Fibroblast of gingiva (primary cell): ENCODE results near the gene AHRR.
A peak's percentile ranks its signal among the peaks of the same experiment; 100 is the strongest.

Source experiments
- DNase-seq: peaks from one replicate; pipeline ENCODE4 v3.0.0-alpha.2; 2011; ENCODE audit warnings: low read depth

AHRR gene

GRCh38 chr5:415928-416635 is 94.6 kb downstream of the AHRR start:
- no peak for DNase-seq

DNA sequence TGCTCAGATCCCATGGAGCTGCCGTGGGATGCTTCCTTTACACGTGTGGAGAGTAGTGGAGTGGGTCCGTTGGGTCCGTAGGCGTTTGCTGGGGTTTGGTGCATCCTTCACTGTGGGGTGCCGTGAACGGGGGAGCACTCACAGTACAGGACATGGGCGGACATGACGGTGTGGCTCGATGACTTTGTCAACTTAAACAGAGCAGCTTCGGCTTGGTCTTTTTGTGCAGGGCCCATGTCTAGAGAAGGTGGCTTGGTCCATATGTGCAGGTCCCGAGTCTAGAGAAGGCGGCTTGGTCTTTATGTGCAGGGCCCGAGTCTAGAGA is 95.1 kb downstream of the AHRR start:
- DNase-seq, result no peak

DNA sequence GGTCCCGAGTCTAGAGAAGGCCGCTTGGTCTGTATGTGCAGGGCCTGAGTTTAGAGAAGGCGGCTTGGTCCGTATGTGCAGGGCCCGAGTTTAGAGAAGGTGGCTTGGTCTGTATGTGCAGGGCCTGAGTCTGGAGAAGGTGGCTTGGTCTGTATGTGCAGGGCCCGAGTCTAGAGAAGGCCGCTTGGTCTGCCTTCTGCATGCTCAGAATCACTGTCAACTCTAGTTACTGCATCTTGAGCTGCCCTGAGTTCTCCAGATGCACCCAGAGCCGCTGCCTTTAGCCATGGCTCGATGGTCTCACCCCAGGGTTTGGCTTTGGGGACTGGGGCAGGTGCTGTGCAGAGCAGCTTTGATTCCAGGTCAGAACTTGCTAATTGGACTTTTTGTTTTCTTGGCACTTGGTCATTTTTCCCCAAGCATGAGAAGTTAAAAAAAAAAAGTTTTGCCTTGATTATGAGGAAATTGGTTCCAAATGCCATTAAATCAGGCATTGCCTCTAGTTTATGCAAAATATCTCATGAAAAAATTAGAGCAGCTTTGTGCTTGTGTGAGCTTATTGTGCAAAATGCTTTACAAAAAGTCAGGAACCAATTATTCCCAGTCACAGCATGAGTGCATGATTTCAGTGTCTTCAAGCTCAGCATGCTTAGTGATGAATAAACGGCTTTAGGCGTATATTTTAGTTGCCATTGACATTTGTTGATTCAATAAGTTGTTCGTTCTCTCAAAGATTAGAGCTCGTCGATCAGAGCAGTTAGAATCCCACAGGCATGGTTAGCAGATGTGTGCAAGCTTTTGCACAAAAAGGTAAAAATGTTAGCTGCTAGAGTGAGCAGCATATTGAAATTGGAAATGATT is 96.0 kb downstream of the AHRR start:
- DNase-seq, result peak; percentile 58

DNA sequence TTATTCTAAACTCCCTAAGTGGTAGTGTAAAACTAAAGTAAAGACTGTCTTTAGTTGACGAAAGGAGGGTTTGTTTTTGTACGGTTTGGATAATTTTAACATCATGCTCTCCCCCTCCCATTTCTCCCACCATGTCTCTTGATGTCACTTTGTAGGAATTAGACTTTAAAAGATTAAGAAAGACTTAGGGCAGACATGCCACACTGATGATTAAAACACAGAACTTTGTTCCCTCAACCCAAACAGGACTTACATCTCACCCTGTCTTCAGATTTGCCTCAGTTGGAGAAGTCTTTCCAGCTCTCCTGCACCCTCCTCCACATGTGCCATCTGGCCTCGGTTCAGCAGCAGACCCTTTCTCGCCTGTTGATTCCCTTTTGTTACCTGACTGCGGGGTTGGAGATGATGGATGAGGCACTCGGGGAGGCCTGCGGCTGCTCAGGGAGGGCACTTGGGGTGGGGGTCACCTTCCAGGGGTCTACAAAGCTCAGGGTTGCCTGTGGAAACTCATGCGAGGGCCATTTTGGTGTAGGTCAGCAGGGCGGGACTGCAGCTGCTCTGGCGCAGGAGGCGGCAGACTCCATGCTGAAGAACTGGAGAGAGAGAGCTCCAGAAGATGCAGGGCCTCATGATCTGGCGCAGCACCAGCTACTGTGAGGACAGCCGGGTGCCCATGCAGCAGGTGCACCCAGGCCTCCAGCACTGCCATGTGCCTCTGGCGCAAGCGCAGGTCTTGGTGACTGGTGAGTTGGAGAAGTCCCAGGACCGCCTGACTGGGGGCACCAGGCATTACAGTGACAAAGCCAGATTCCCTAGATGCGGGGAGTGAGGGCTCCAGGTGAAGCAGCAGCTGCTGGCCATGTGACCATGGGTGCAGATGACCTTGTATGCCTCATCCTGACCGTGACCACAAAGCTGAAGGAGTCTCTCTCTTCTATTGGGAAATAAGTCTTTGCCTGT is 96.9 kb downstream of the AHRR start:
- no peak for DNase-seq

GRCh38 chr5:419970-420369 is 98.5 kb downstream of the AHRR start:
- DNase-seq, result peak; percentile 36

DNA sequence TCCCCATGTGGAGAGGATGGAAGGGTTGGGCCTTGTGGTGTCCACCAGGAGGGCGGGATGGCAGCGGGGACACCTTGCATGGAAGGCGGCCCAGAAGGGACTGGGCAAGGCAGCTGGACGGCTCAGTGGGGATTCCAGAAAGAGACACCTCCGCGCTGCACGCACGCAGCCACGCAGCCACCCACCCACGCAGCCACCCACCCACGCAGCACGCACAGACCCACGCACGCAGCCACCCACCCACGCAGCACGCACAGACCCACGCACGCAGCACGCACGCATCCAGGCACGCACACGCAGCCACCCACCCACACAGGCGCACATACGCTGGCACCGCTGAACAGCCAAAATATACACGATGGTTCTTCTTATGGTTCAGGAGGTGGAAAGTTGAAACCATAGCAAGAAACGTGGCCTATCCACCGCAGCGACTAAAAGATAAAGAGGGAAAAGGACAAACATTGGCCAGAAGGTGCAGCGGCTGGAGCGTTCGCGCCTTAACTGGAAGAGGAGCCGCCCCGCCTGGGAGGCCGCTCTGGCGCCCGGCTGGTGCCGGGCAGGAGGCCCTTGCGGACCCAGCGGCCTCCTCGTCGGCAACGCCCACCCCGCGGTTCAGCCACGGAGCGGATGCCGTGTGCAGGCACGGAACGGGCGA is 99.2 kb downstream of the AHRR start:
- no peak for DNase-seq

DNA sequence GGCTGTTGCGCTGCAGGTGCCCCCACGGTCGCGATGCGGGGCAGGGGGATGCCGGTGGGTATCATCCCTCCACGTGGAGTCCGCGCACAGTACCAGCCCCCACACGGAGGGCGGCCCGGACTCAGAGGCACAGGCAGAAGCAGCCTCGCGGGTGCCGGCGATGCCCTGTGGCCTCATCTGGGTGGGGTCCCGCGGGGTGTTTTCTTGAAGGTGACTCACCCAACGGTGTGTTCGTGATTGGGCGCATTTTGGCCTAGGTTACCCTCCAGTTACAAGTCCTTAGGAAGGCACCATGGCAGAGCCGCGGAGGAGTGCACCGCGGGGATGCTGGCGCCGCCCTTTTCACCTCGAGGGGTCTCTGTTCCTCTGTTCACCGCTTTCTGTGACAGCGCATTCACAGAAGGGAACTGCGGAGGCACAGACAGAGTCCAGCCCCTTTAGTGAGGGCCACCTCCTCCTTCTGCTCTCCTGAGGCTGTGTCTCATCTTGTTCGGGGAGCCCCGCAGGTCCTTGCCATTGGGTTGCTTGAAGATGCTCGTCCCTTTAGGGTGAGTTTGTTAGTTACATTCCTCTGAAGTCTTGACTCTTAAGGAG is 99.9 kb downstream of the AHRR start:
- no peak for DNase-seq

- no peak for DNase-seq
Observed at GRCh38 chr5:421901-422300, 100.4 kb downstream of the AHRR start.

DNA sequence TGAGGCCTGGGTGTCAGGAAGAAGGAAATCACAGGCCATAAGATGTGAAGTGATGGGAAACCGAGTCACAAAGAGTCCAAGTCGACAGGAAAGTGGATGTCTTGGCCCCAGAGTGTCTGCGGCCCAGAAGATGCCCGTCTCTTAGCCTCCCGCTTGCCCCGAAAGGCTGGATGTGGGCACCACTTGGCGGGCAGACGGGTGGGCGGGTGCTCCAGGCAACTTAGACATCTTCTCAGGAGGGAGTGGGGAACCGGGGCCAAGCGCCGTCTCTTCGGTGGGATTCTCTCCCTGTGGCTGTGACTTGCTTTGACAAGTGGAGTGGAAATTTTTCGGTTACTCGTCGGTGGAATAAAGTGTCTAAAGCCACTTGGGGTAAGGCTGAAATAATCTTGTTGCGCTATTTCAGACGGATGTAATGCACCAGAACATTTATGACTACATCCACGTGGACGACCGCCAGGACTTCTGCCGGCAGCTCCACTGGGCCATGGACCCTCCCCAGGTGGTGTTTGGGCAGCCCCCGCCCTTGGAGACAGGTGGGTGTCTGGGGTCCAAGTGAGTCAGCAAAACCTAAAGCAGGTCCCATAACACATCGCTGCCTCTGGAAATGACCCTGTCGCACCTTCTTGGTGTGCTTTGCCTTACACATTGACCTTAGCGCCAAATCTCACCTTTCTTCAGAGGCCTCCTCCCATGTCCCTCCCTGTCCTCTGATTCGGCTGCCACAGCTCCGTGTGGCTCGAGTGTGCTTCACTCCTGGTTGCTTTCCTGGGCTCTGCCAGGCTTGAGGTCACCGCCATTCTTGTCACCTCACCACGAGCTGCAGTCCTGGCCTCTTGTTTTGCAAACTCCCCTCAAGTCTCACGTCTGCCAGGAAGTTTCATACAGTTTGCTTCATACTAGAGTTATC is 101.1 kb downstream of the AHRR start:
- DNase-seq, result no peak

DNA sequence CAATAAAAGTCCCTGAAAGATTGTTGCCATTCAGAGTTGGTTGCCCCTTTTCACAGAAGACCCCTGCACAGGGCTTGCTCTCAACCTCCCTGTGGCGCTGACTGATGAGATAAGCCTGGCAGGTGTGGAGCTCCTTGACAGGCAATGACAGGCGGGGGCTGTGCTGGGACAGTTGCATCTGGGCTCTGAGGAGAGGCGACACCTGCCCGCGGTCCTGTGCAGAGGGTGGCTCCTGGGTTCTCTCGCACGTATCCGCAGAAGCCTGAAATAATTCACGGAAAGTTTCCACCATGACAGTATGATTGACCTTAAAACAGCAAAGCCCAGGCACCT is 101.7 kb downstream of the AHRR start:
- DNase-seq, result no peak

GRCh38 chr5:423626-424261 is 102.2 kb downstream of the AHRR start:
- no peak for DNase-seq

DNA sequence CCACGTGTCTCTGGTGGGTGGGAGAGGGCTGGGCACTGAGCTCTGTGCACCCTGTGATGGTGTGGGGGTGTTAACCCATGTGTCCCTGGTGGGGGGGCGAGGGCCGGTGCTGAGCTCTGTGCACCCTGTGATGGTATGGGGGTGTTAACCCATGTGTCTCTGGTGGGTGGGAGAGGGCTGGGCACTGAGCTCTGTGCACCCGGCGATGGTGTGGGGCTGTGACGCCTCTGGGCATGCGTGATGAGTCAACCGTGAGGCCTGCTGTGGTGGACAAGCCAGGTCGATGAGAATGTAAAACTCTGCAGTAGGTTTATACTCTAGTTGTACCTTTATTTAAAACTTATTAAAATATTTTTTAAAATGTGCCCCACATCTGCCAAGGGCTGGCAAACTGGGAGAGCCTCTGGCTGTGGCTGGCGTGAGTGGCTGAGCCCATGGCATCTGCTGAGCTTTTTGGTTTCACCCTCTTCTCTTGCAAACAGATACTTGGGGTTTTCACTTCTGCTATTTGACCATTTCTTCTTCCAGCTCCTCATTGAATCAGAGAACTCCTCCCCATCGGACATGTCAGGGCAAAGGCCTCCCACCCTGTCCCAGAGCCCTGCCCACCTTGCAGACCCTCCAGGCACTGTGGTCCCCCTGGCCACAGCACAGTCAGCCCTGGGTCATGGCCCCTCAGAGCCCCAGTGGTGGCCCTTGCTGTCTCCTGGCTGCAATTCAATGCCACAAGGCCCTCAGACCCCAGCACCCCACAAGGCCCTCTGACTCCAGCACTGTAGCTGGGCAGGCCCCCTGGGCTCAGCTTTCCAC is 103.0 kb downstream of the AHRR start:
- no peak for DNase-seq

DNA sequence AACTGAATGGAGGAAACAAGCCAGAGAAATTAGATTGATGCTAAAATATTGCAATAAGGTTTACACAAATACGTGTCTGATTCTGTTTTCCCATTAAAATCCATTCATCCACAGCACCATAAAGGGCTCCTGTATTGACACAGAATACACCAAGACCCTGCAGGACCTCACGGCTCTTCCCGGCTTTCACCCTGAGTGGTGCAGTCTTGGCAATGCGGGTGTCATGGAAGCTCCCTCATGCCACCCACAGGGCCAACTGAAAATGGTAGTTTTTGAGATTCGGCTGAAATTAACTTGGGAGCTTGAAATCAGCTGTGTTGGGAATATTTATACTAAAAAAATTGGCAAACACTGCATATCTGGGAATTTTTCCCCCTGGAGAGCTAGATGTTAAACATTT is 104.2 kb downstream of the AHRR start:
- DNase-seq, result peak; percentile 34

- DNase-seq, result no peak
Observed at GRCh38 chr5:426392-426976, 105.0 kb downstream of the AHRR start.

DNA sequence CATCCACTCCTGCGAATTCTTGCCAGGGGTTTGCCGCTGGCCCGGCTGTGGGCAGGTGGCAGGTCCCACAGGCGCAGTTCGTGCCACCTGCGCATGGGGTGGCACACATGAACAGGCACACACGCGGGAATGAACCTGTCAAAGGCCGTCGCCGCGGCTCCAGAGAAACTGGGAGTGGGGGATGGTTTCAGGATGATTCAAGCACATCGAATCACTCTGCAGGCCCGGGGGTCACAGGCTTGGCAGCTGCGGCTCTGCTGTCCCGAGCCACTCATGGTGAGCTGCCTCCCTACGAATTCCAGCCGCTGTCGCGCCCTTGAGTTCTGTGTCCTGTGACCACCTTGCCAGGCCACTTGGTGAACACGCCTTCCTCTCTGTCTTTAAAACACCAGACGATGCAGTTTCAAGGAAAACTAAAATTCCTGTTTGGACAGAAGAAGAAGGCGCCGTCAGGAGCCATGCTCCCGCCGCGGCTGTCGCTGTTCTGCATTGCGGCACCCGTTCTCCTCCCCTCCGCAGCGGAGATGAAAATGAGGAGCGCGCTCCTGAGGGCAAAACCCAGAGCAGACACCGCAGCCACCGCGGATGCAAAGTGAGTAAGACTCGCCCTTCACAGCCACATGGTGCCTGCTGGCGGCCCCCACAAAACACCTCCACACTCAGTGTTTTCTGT is 106.0 kb downstream of the AHRR start:
- DNase-seq, result no peak

- no peak for DNase-seq
Observed at GRCh38 chr5:428219-428618, 106.7 kb downstream of the AHRR start.

GRCh38 chr5:428754-429452 is 107.4 kb downstream of the AHRR start:
- DNase-seq, result no peak
